NCI-H2196 (cell line): ENCODE results near the gene TDRD1.
A peak's percentile ranks its signal among the peaks of the same experiment; 100 is the strongest.
"Not testable (repeated sequence)": the region's sequence is repeated elsewhere in the genome, so short reads cannot be mapped to it uniquely, and the experiment has no call there.

ENCODE experiments used
- DNase-seq: peaks from one replicate; lab custom pipeline; 2025; ENCODE audit not compliant: unreplicated experiment; lab: John Stamatoyannopoulos, UW

Gene TDRD1

GRCh38 chr10:114179148-114179547 lies at the start of gene TDRD1:
TDRD1 (plus strand) TSS chr10:114179353; CDS start chr10:114187832, 8,479 bp downstream.
- DNase-seq, result no peak

GRCh38 chr10:114131094-114131493 lies 48.1 kb upstream of the TDRD1 start:
- DNase-seq, result no peak

- no peak for DNase-seq
Measured at GRCh38 chr10:114135476-114135875, 43.7 kb upstream of the TDRD1 start.

- DNase-seq, result no peak
Measured at GRCh38 chr10:114138581-114138980, 40.6 kb upstream of the TDRD1 start.

GRCh38 chr10:114140036-114140435 lies 39.1 kb upstream of the TDRD1 start:
- DNase-seq, result no peak

- DNase-seq, result not testable (repeated sequence)
Measured at GRCh38 chr10:114140827-114141226, 38.3 kb upstream of the TDRD1 start.

GRCh38 chr10:114142018-114142417 lies 37.1 kb upstream of the TDRD1 start:
- no peak for DNase-seq

GRCh38 chr10:114143160-114143559 lies 36.0 kb upstream of the TDRD1 start:
- DNase-seq, result no peak

GRCh38 chr10:114149476-114149875 lies 29.7 kb upstream of the TDRD1 start:
- not testable (repeated sequence) for DNase-seq

- DNase-seq, result no peak
Measured at GRCh38 chr10:114151486-114151885, 27.7 kb upstream of the TDRD1 start.

GRCh38 chr10:114151892-114152291 lies 27.3 kb upstream of the TDRD1 start:
- no peak for DNase-seq

- DNase-seq, result no peak
Measured at GRCh38 chr10:114157912-114158311, 21.2 kb upstream of the TDRD1 start.

- DNase-seq, result no peak
Measured at GRCh38 chr10:114163062-114163461, 16.1 kb upstream of the TDRD1 start.

GRCh38 chr10:114166043-114166442 lies 13.1 kb upstream of the TDRD1 start:
- no peak for DNase-seq

GRCh38 chr10:114166494-114166893 lies 12.7 kb upstream of the TDRD1 start:
- DNase-seq, result no peak

GRCh38 chr10:114167985-114168384 lies 11.2 kb upstream of the TDRD1 start:
- no peak for DNase-seq

- DNase-seq, result no peak
Measured at GRCh38 chr10:114168450-114169009, 10.6 kb upstream of the TDRD1 start.

- no peak for DNase-seq
Measured at GRCh38 chr10:114172216-114172615, 6.9 kb upstream of the TDRD1 start.

GRCh38 chr10:114172776-114173602 lies 6.2 kb upstream of the TDRD1 start:
- DNase-seq, result no peak

GRCh38 chr10:114173603-114173920 lies 5.6 kb upstream of the TDRD1 start:
- DNase-seq, result no peak

GRCh38 chr10:114173921-114174694 lies 5.0 kb upstream of the TDRD1 start, which contains the start of gene CCDC186:
CCDC186 (minus strand) TSS chr10:114174203; CDS start chr10:114163268, 10,935 bp downstream.
- DNase-seq, result peak; percentile 85

- no peak for DNase-seq
Measured at GRCh38 chr10:114174695-114175188, 4.4 kb upstream of the TDRD1 start.
